Measurements from ENCODE around the gene BRPF1.

The BRPF1 gene, protein sequence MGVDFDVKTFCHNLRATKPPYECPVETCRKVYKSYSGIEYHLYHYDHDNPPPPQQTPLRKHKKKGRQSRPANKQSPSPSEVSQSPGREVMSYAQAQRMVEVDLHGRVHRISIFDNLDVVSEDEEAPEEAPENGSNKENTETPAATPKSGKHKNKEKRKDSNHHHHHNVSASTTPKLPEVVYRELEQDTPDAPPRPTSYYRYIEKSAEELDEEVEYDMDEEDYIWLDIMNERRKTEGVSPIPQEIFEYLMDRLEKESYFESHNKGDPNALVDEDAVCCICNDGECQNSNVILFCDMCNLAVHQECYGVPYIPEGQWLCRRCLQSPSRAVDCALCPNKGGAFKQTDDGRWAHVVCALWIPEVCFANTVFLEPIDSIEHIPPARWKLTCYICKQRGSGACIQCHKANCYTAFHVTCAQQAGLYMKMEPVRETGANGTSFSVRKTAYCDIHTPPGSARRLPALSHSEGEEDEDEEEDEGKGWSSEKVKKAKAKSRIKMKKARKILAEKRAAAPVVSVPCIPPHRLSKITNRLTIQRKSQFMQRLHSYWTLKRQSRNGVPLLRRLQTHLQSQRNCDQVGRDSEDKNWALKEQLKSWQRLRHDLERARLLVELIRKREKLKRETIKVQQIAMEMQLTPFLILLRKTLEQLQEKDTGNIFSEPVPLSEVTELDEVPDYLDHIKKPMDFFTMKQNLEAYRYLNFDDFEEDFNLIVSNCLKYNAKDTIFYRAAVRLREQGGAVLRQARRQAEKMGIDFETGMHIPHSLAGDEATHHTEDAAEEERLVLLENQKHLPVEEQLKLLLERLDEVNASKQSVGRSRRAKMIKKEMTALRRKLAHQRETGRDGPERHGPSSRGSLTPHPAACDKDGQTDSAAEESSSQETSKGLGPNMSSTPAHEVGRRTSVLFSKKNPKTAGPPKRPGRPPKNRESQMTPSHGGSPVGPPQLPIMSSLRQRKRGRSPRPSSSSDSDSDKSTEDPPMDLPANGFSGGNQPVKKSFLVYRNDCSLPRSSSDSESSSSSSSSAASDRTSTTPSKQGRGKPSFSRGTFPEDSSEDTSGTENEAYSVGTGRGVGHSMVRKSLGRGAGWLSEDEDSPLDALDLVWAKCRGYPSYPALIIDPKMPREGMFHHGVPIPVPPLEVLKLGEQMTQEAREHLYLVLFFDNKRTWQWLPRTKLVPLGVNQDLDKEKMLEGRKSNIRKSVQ (N-terminal part only)

GRCh38 chr3:9731206-9732079 lies at the start of gene BRPF1:
TSS of gene BRPF1 (plus strand) at chr3:9731735. CDS start at chr3:9734141, 2,406 bp downstream.
- Histone ChIP-seq H3K4me1 (ENCODE audit: insufficient read depth, low read length) (peaks cover 19% of the 10 kb centered on the region), H2AFZ (ENCODE audit: low read depth, low read length) (peak within 1 kb of the TSS; percentile 94), H3K4me3 (ENCODE audit: low read length) (peak within 1 kb of the TSS; percentile 93)

DNA sequence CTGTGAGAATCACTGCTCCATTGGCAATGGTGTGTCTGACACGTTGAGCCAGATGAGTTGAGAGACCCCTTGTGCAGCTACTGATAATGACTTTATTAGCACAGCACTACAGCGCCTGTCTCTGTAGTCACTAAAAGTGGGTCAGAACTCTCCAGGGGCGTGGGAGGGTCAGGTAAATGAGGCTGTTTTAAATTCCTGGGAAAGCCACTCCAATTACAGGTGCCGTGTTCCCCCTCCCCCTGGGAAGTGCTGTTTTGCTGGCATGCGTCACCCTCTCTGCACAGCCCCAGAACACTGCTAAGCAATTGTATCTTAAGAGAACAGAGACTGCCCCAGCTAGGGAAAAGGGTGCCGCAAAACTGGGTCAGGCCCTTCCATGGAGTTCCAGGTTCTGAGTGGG lies 49.4 kb upstream of the BRPF1 start:
- no peaks in the 10 kb centered on the region for H3K9me3 ChIP-seq (ENCODE audit: low read length)
- no peaks in the 10 kb centered on the region for H3K27me3 ChIP-seq (ENCODE audit: insufficient read depth, low read length)
- H3K36me3 ChIP-seq (ENCODE audit: insufficient read depth, low read length): peaks cover 82% of the 10 kb centered on the region
- no peak overlapping the region for H3K4me3 ChIP-seq (ENCODE audit: low read length)
- no peaks in the 10 kb centered on the region for H3K4me1 ChIP-seq (ENCODE audit: insufficient read depth, low read length)
- no peak overlapping the region for H2AFZ ChIP-seq (ENCODE audit: low read depth, low read length)

More at GRCh38 chr3:9731206-9732079, at the start of gene BRPF1:
- Histone ChIP-seq H3K9me3 (ENCODE audit: low read length) (no peaks in the 10 kb centered on the region), H3K36me3 (ENCODE audit: insufficient read depth, low read length) (peaks cover 22% of the 10 kb centered on the region), H3K27me3 (ENCODE audit: insufficient read depth, low read length) (no peaks in the 10 kb centered on the region)

GRCh38 chr3:9683426-9683825 lies 48.1 kb upstream of the BRPF1 start:
- Histone ChIP-seq H2AFZ (ENCODE audit: low read depth, low read length) (no peak overlapping the region), H3K36me3 (ENCODE audit: insufficient read depth, low read length) (peaks cover 79% of the 10 kb centered on the region), H3K4me1 (ENCODE audit: insufficient read depth, low read length) (no peaks in the 10 kb centered on the region), H3K4me3 (ENCODE audit: low read length) (no peak overlapping the region), H3K9me3 (ENCODE audit: low read length) (no peaks in the 10 kb centered on the region), H3K27me3 (ENCODE audit: insufficient read depth, low read length) (no peaks in the 10 kb centered on the region)

DNA sequence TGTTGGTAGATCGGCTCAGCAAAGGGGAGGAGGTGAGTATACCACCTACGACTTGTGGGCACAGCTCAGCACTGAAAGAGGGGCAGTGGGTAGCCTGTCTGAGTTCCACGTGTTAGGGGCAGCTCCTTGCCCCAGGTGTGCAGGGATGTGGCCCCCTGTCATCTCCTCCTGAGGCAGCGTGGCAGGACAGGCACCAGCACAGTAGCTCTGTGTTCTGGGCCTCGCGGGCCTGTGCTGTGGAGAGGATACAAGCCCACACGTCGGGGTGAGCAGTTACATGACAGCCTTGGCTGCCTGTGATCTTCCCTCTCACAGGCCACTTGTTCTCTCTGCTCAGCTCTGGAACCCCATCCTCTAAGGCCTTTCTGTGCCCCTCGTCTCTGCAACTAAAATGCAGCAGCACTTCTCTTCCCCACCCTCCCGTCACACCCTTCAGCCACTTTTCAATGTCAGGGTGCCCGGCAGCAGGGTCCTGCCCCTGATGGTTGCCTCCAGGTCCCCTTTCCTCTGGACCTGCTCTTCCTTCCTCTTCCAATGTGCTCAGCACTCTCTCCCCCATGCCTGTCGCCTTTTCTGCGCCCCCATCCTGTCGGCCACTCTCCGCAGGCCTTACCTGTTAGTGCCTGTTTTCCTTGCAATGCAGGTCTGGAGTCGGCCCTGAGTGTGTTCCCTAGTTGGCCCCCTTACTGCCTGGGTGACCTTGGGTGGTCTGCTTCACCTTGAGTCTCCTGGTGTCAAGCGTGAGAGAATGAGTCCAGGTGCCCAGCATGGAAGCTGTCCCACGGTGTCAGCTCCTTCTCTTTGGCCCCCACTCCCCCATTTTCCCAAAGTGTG lies 46.1 kb upstream of the BRPF1 start:
- Histone ChIP-seq H3K36me3 (ENCODE audit: insufficient read depth, low read length) (peaks cover 80% of the 10 kb centered on the region), H3K27me3 (ENCODE audit: insufficient read depth, low read length) (no peaks in the 10 kb centered on the region), H2AFZ (ENCODE audit: low read depth, low read length) (no peak overlapping the region), H3K9me3 (ENCODE audit: low read length) (no peaks in the 10 kb centered on the region), H3K4me3 (ENCODE audit: low read length) (no peak overlapping the region), H3K4me1 (ENCODE audit: insufficient read depth, low read length) (no peaks in the 10 kb centered on the region)

GRCh38 chr3:9686050-9686550 lies 45.4 kb upstream of the BRPF1 start:
- Histone ChIP-seq H3K4me1 (ENCODE audit: insufficient read depth, low read length) (no peaks in the 10 kb centered on the region), H3K27me3 (ENCODE audit: insufficient read depth, low read length) (no peaks in the 10 kb centered on the region), H3K4me3 (ENCODE audit: low read length) (no peak overlapping the region), H2AFZ (ENCODE audit: low read depth, low read length) (no peak overlapping the region), H3K9me3 (ENCODE audit: low read length) (no peaks in the 10 kb centered on the region), H3K36me3 (ENCODE audit: insufficient read depth, low read length) (peaks cover 82% of the 10 kb centered on the region)

DNA sequence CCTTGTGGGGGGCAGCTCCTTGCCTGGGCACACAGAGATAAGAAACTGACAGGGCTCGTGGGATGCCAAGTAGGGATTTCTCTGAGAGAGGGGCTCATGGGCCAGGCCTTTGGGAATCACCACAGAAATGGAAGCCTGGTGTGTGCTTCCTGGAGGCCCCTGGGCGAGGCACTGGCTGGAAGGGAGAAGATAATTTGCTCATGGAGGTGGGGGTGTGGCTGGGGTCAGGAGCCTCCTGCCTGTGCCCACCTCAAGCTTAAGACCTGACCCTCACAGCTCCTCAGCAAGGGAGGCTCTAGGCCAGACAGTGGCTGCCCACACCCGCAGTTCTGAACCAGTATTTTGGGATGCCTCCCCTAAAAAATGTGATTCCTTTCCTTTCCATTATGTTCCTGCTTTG lies 44.8 kb upstream of the BRPF1 start:
- Histone ChIP-seq H3K27me3 (ENCODE audit: insufficient read depth, low read length) (no peaks in the 10 kb centered on the region), H2AFZ (ENCODE audit: low read depth, low read length) (no peak overlapping the region), H3K4me1 (ENCODE audit: insufficient read depth, low read length) (no peaks in the 10 kb centered on the region), H3K4me3 (ENCODE audit: low read length) (no peak overlapping the region), H3K36me3 (ENCODE audit: insufficient read depth, low read length) (peaks cover 85% of the 10 kb centered on the region), H3K9me3 (ENCODE audit: low read length) (no peaks in the 10 kb centered on the region)

DNA sequence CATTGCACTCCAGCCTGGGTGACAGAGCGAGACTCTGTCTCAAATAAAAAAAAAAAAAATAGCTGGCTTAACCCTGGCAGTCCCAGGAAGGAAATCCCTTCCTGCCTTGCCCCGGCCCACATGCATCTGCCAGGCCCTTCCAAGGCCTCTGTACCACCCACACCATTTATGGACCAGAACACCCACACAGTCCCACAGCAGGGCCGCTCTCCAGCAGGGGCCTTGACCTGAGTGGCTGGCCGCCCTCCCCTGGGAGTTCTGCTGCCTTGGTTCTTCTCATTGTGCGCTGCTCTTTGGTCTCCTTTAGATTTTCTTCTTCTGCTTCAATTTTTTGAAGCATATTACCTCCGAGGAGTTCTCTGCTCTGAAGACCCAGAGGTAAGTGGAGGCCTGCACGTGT lies 44.0 kb upstream of the BRPF1 start:
- Histone ChIP-seq H3K9me3 (ENCODE audit: low read length) (no peaks in the 10 kb centered on the region), H3K36me3 (ENCODE audit: insufficient read depth, low read length) (peaks cover 86% of the 10 kb centered on the region), H2AFZ (ENCODE audit: low read depth, low read length) (no peak overlapping the region), H3K4me1 (ENCODE audit: insufficient read depth, low read length) (no peaks in the 10 kb centered on the region), H3K27me3 (ENCODE audit: insufficient read depth, low read length) (no peaks in the 10 kb centered on the region), H3K4me3 (ENCODE audit: low read length) (no peak overlapping the region)

DNA sequence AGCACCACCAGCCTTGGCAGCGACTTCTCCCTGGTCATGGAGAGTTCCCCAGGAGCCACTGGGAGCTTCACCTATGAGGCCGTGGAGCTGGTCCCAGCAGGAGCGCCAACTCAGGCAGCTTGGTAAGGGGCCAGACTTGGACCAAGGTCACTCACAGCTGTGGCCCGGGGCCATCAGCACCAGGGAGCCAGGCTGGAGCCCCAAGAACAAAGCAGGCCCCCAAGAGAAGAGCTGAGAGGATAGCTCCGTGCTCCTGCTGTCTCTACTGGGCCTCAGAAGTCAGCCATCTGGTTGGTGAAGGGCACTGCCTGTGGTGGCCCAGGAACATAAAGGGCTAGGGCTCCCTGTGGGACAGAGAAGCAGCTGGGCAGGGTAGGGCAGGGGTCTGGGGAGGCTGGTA lies 42.6 kb upstream of the BRPF1 start:
- Histone ChIP-seq H3K9me3 (ENCODE audit: low read length) (no peaks in the 10 kb centered on the region), H3K36me3 (ENCODE audit: insufficient read depth, low read length) (peaks cover 85% of the 10 kb centered on the region), H3K4me3 (ENCODE audit: low read length) (no peak overlapping the region)

GRCh38 chr3:9689757-9690156 lies 41.8 kb upstream of the BRPF1 start:
- Histone ChIP-seq H3K36me3 (ENCODE audit: insufficient read depth, low read length) (peaks cover 84% of the 10 kb centered on the region), H3K27me3 (ENCODE audit: insufficient read depth, low read length) (no peaks in the 10 kb centered on the region), H2AFZ (ENCODE audit: low read depth, low read length) (no peak overlapping the region), H3K4me3 (ENCODE audit: low read length) (no peak overlapping the region), H3K4me1 (ENCODE audit: insufficient read depth, low read length) (no peaks in the 10 kb centered on the region), H3K9me3 (ENCODE audit: low read length) (no peaks in the 10 kb centered on the region)

More for the DNA sequence above, 42.6 kb upstream of the BRPF1 start:
- no peaks in the 10 kb centered on the region for H3K4me1 ChIP-seq (ENCODE audit: insufficient read depth, low read length)
- no peak overlapping the region for H2AFZ ChIP-seq (ENCODE audit: low read depth, low read length)
- no peaks in the 10 kb centered on the region for H3K27me3 ChIP-seq (ENCODE audit: insufficient read depth, low read length)

DNA sequence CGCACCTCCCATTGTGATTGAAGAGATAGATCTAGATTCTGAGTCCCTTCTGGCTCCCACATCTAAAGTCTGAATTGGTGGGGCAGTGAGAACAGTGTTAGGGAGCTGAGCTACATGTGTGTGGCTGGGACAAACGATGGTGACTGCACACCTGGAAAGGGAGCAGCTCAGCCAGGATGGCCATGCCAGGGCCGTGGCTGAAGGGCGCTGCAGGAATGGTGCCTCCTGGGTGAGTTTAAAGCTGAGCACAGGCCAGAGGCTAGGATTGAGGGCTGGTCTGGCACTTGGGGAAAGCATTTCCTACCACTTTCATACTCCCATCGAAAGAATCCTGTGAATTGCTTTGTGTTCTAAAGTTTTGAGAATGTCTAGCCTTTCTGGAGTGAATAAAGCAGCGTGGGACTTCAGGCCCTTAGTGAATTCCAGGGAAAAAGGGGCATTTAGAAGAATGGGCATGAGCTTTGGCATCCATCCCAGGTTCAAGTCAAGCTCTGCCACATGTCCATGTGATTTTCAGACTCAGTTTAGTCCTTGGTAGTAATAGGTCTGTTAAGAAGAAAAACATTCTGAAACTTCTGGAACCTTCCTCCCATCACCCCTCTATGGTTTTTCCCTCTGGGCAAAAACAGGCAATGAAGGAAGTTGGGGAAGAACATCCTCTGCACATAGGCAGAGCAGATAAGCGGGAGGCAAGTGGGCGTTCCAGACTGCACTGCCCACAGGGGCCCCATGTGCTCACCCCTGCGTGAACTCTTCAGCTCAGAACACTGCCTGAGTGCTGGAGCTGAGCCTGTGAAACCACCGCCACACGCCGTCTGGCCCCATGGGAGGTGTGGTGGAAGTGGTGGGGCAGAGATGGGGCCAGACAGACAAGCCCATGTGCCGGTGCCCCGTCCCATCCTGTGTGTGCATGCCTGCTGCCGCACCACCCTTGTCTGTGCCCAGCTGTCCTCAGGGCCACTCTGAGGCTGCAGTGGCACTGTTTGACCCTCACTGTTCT lies 40.8 kb upstream of the BRPF1 start:
- Histone ChIP-seq H2AFZ (ENCODE audit: low read depth, low read length) (no peak overlapping the region), H3K36me3 (ENCODE audit: insufficient read depth, low read length) (peaks cover 79% of the 10 kb centered on the region), H3K4me1 (ENCODE audit: insufficient read depth, low read length) (no peaks in the 10 kb centered on the region)

GRCh38 chr3:9691636-9692035 lies 39.9 kb upstream of the BRPF1 start:
- Histone ChIP-seq H3K36me3 (ENCODE audit: insufficient read depth, low read length) (peaks cover 75% of the 10 kb centered on the region), H3K9me3 (ENCODE audit: low read length) (no peaks in the 10 kb centered on the region), H3K4me3 (ENCODE audit: low read length) (no peak overlapping the region), H3K4me1 (ENCODE audit: insufficient read depth, low read length) (no peaks in the 10 kb centered on the region), H3K27me3 (ENCODE audit: insufficient read depth, low read length) (no peaks in the 10 kb centered on the region), H2AFZ (ENCODE audit: low read depth, low read length) (no peak overlapping the region)

More for the DNA sequence above, 40.8 kb upstream of the BRPF1 start:
- no peaks in the 10 kb centered on the region for H3K9me3 ChIP-seq (ENCODE audit: low read length)
- no peaks in the 10 kb centered on the region for H3K27me3 ChIP-seq (ENCODE audit: insufficient read depth, low read length)
- H3K4me3 ChIP-seq (ENCODE audit: low read length): no peak overlapping the region

Data from neuron (in vitro differentiated cells).